Vagina (tissue), 2 donors: Measurements from ENCODE around the gene RBBP8NL.

ENCODE experiments used
- POLR2A ChIP-seq, 2 donors: fragments of 450-650 bp; IDR thresholded peaks; one replicate each; pipeline ENCODE4 v1.6.1; 2017; ENCODE audit warnings: antibody characterized with exemption in 2 of 2, mild to moderate bottlenecking in 2 of 2, moderate library complexity in 2 of 2
- TF ChIP-seq, protein P1 (sequence below), 3 experiments: fragments of 450-650 bp in 2 of 3; fragments of 200-600 bp in 1 of 3; sonication (generic) in 1 of 3; IDR thresholded peaks; one replicate each; pipeline ENCODE4 v1.5.1; 2017 to 2019; ENCODE audit warnings: antibody characterized with exemption in 3 of 3, mild to moderate bottlenecking in 2 of 3, moderate library complexity in 2 of 3

DNA sequence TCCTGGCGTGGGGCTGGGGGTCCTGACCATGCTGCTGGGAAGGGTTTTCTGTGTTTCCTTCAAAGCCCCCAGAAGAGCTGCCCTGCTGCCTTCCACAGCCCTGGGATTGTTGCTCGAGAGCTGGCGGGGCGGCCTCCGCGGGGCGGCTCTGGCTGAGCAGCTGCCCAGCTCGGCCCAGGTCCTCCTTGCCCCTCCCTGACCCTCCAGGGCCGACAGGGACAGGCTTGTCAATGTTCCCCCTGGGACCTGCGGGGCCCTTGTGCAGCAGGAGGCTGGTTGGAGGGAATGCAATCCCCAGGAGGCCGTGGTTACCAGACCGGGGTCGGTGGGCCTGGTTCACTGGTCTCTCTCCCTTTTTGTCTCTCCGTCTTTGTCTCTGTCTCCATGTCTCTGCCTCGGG, 28.6 kb upstream of the RBBP8NL start:
- TF ChIP-seq, protein P1, sequence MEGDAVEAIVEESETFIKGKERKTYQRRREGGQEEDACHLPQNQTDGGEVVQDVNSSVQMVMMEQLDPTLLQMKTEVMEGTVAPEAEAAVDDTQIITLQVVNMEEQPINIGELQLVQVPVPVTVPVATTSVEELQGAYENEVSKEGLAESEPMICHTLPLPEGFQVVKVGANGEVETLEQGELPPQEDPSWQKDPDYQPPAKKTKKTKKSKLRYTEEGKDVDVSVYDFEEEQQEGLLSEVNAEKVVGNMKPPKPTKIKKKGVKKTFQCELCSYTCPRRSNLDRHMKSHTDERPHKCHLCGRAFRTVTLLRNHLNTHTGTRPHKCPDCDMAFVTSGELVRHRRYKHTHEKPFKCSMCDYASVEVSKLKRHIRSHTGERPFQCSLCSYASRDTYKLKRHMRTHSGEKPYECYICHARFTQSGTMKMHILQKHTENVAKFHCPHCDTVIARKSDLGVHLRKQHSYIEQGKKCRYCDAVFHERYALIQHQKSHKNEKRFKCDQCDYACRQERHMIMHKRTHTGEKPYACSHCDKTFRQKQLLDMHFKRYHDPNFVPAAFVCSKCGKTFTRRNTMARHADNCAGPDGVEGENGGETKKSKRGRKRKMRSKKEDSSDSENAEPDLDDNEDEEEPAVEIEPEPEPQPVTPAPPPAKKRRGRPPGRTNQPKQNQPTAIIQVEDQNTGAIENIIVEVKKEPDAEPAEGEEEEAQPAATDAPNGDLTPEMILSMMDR (IDR thresholded peaks at IDR 0.05) = no peak
- TF ChIP-seq POLR2A (IDR thresholded peaks at IDR 0.05) = no peak
